Measurements from ENCODE around the gene SLC25A24.
A peak's percentile ranks its signal among the peaks of the same experiment; 100 is the strongest.
"Not testable (repeated sequence)": the region's sequence is repeated elsewhere in the genome, so short reads cannot be mapped to it uniquely, and the experiment has no call there.

SLC25A24 gene

GRCh38 chr1:108203582-108203981, 3.4 kb upstream of the SLC25A24 start:
- not testable (repeated sequence) for H4K12ac ChIP-seq (ENCODE audit: low read depth, low read length); H3K4me2 ChIP-seq (ENCODE audit: low read length); H2AK5ac ChIP-seq (ENCODE audit: low read length); H3K9me3 ChIP-seq (ENCODE audit: insufficient read depth, low read depth, low read length); H3K18ac ChIP-seq (ENCODE audit: low read length); H3K4me1 ChIP-seq (ENCODE audit: control insufficient read depth in 1 of 2, insufficient read depth in 2 of 2, low read length in 2 of 2); H3K14ac ChIP-seq (ENCODE audit: low read length); H4K8ac ChIP-seq (ENCODE audit: low read depth, low read length); DNase-seq; H2BK12ac ChIP-seq (ENCODE audit: low read length); H3K79me1 ChIP-seq (ENCODE audit: low read length); H2BK5ac ChIP-seq (ENCODE audit: low read depth, low read length, poor library complexity); H2AFZ ChIP-seq (ENCODE audit: insufficient read depth, low read length, poor library complexity); H3K23ac ChIP-seq (ENCODE audit: low read length); H4K91ac ChIP-seq (ENCODE audit: low read depth, low read length); H2BK120ac ChIP-seq (ENCODE audit: insufficient read depth, low read length, poor library complexity); H3K36me3 ChIP-seq (ENCODE audit: control insufficient read depth in 1 of 2, insufficient read depth in 2 of 2, low read length in 2 of 2); H3K27ac ChIP-seq (ENCODE audit: low read depth, low read length); H3K79me2 ChIP-seq (ENCODE audit: control insufficient read depth, insufficient read depth, low read length, poor library complexity); H3K4ac ChIP-seq (ENCODE audit: low read depth, low read length); H3K4me3 ChIP-seq (ENCODE audit: low read depth, low read length); H3K27me3 ChIP-seq (ENCODE audit: insufficient read depth, low read length); H3K9ac ChIP-seq (ENCODE audit: low read length)
- WGBS (ENCODE audit: extremely low coverage, insufficient coverage, insufficient read length), result no CpG with 5 or more reads among the region's 3 CpGs

- no peak overlapping the region for H3K9ac ChIP-seq (ENCODE audit: low read length)
- H4K91ac ChIP-seq (ENCODE audit: low read depth, low read length), result no peak overlapping the region
- no peak overlapping the region for H3K18ac ChIP-seq (ENCODE audit: low read length)
- no peak overlapping the region for H4K12ac ChIP-seq (ENCODE audit: low read depth, low read length)
- no peak overlapping the region for H2BK120ac ChIP-seq (ENCODE audit: insufficient read depth, low read length, poor library complexity)
- H3K27me3 ChIP-seq (ENCODE audit: insufficient read depth, low read length), result no peaks in the 10 kb centered on the region
- peaks cover 9% of the 10 kb centered on the region for H3K79me1 ChIP-seq (ENCODE audit: low read length)
- H3K36me3 ChIP-seq (ENCODE audit: control insufficient read depth in 1 of 2, insufficient read depth in 2 of 2, low read length in 2 of 2), result peaks cover 4% of the 10 kb centered on the region in 2 experiments
- no peak overlapping the region for H3K4ac ChIP-seq (ENCODE audit: low read depth, low read length)
- no peak overlapping the region for H2AFZ ChIP-seq (ENCODE audit: insufficient read depth, low read length, poor library complexity)
- DNase-seq, result no peak
- no peak overlapping the region for H2BK12ac ChIP-seq (ENCODE audit: low read length)
- H3K4me1 ChIP-seq (ENCODE audit: control insufficient read depth in 1 of 2, insufficient read depth in 2 of 2, low read length in 2 of 2), result peaks cover 2 to 11% of the 10 kb centered on the region in 2 experiments
- H3K27ac ChIP-seq (ENCODE audit: low read depth, low read length), result no peak overlapping the region
- no peak overlapping the region for H2AK5ac ChIP-seq (ENCODE audit: low read length)
- no peak overlapping the region for H4K8ac ChIP-seq (ENCODE audit: low read depth, low read length)
- H3K14ac ChIP-seq (ENCODE audit: low read length), result no peak overlapping the region
- no peak overlapping the region for H2BK5ac ChIP-seq (ENCODE audit: low read depth, low read length, poor library complexity)
- H3K4me2 ChIP-seq (ENCODE audit: low read length), result no peak overlapping the region
- WGBS (ENCODE audit: extremely low coverage, insufficient coverage, insufficient read length), result no CpG with 5 or more reads among the region's 5 CpGs
- no peaks in the 10 kb centered on the region for H3K9me3 ChIP-seq (ENCODE audit: insufficient read depth, low read depth, low read length)
- H3K23ac ChIP-seq (ENCODE audit: low read length), result no peak overlapping the region
- peaks cover 10% of the 10 kb centered on the region for H3K79me2 ChIP-seq (ENCODE audit: control insufficient read depth, insufficient read depth, low read length, poor library complexity)
- H3K4me3 ChIP-seq (ENCODE audit: low read depth, low read length), result no peak overlapping the region
Observed at GRCh38 chr1:108201687-108202086, 1.5 kb upstream of the SLC25A24 start.

GRCh38 chr1:108200687-108201051, 526 bp upstream of the SLC25A24 start:
- Histone ChIP-seq H3K79me2 (ENCODE audit: control insufficient read depth, insufficient read depth, low read length, poor library complexity) (peaks cover 10% of the 10 kb centered on the region), H3K36me3 (ENCODE audit: control insufficient read depth in 1 of 2, insufficient read depth in 2 of 2, low read length in 2 of 2) (peaks cover 4 to 7% of the 10 kb centered on the region in 2 experiments), H4K12ac (ENCODE audit: low read depth, low read length) (no peak overlapping the region), H3K79me1 (ENCODE audit: low read length) (peaks cover 9% of the 10 kb centered on the region), H3K4me1 (ENCODE audit: control insufficient read depth in 1 of 2, insufficient read depth in 2 of 2, low read length in 2 of 2) (peaks cover 2 to 11% of the 10 kb centered on the region in 2 experiments), H3K4me3 (ENCODE audit: low read depth, low read length) (peak overlapping the region; percentile 98), H3K14ac (ENCODE audit: low read length) (peak overlapping the region; percentile 88), H3K9ac (ENCODE audit: low read length) (peak overlapping the region; percentile 87), H2AFZ (ENCODE audit: insufficient read depth, low read length, poor library complexity) (peak overlapping the region; percentile 97), H4K8ac (ENCODE audit: low read depth, low read length) (peak overlapping the region; percentile 96), H4K91ac (ENCODE audit: low read depth, low read length) (peak overlapping the region; percentile 71), H2BK12ac (ENCODE audit: low read length) (no peak overlapping the region), H3K23ac (ENCODE audit: low read length) (no peak overlapping the region), H2BK120ac (ENCODE audit: insufficient read depth, low read length, poor library complexity) (peak overlapping the region; percentile 39), H3K4me2 (ENCODE audit: low read length) (peak overlapping the region; percentile 86), H2BK5ac (ENCODE audit: low read depth, low read length, poor library complexity) (no peak overlapping the region), H3K18ac (ENCODE audit: low read length) (peak overlapping the region; percentile 67), H2AK5ac (ENCODE audit: low read length) (no peak overlapping the region), H3K27me3 (ENCODE audit: insufficient read depth, low read length) (no peaks in the 10 kb centered on the region), H3K27ac (ENCODE audit: low read depth, low read length) (no peak overlapping the region), H3K9me3 (ENCODE audit: insufficient read depth, low read depth, low read length) (no peaks in the 10 kb centered on the region), H3K4ac (ENCODE audit: low read depth, low read length) (no peak overlapping the region)
- WGBS (ENCODE audit: extremely low coverage, insufficient coverage, insufficient read length), result no CpG with 5 or more reads among the region's 10 CpGs
- DNase-seq, result peak; percentile 37 to 56

GRCh38 chr1:108199201-108199691, 897 bp downstream of the SLC25A24 start:
- H2AK5ac ChIP-seq (ENCODE audit: low read length), result no peak overlapping the region
- peak; percentile 2 to 52 for DNase-seq

More at GRCh38 chr1:108199201-108199691, 897 bp downstream of the SLC25A24 start:
- Histone ChIP-seq H3K18ac (ENCODE audit: low read length) (no peak overlapping the region), H3K27ac (ENCODE audit: low read depth, low read length) (peak overlapping the region; percentile 80), H3K79me2 (ENCODE audit: control insufficient read depth, insufficient read depth, low read length, poor library complexity) (peaks cover 10% of the 10 kb centered on the region), H4K91ac (ENCODE audit: low read depth, low read length) (peak overlapping the region; percentile 94), H3K14ac (ENCODE audit: low read length) (peak overlapping the region; percentile 96), H3K9ac (ENCODE audit: low read length) (peak overlapping the region; percentile 97), H3K4ac (ENCODE audit: low read depth, low read length) (peak overlapping the region; percentile 87), H3K4me2 (ENCODE audit: low read length) (peak overlapping the region; percentile 86), H3K9me3 (ENCODE audit: insufficient read depth, low read depth, low read length) (no peaks in the 10 kb centered on the region), H3K4me3 (ENCODE audit: low read depth, low read length) (peak overlapping the region; percentile 98), H4K8ac (ENCODE audit: low read depth, low read length) (peak overlapping the region; percentile 96), H3K27me3 (ENCODE audit: insufficient read depth, low read length) (no peaks in the 10 kb centered on the region), H2BK120ac (ENCODE audit: insufficient read depth, low read length, poor library complexity) (peak overlapping the region; percentile 98), H3K23ac (ENCODE audit: low read length) (no peak overlapping the region), H3K79me1 (ENCODE audit: low read length) (peaks cover 9% of the 10 kb centered on the region), H2BK5ac (ENCODE audit: low read depth, low read length, poor library complexity) (no peak overlapping the region), H3K4me1 (ENCODE audit: control insufficient read depth in 1 of 2, insufficient read depth in 2 of 2, low read length in 2 of 2) (peaks cover 2 to 11% of the 10 kb centered on the region in 2 experiments), H3K36me3 (ENCODE audit: control insufficient read depth in 1 of 2, insufficient read depth in 2 of 2, low read length in 2 of 2) (peaks cover 4 to 9% of the 10 kb centered on the region in 2 experiments), H2AFZ (ENCODE audit: insufficient read depth, low read length, poor library complexity) (no peak overlapping the region), H2BK12ac (ENCODE audit: low read length) (no peak overlapping the region), H4K12ac (ENCODE audit: low read depth, low read length) (no peak overlapping the region)
- no CpG with 5 or more reads among the region's 9 CpGs for WGBS (ENCODE audit: extremely low coverage, insufficient coverage, insufficient read length)

All from trophoblast cell (in vitro differentiated cells and primary cell).